Measurements from ENCODE around the gene LARP4B.

Gene LARP4B

GRCh38 chr10:767794-768193, 163.7 kb downstream of the LARP4B start:
- H3K4me1 ChIP-seq = no peaks in the 10 kb centered on the region
- peaks cover 8% of the 10 kb centered on the region for H3K9me3 ChIP-seq
- H3K27me3 ChIP-seq (ENCODE audit: low read depth) = no peaks in the 10 kb centered on the region
- no peak overlapping the region for H3K4me3 ChIP-seq
- in situ Hi-C loops (cut with MboI; ENCODE audit: low sequenced_read_pairs) = no loop called here
- H3K36me3 ChIP-seq (replicated peaks) = no peaks in the 10 kb centered on the region
- no peak for DNase-seq (ENCODE audit: low spot score in 2 of 2)

DNA sequence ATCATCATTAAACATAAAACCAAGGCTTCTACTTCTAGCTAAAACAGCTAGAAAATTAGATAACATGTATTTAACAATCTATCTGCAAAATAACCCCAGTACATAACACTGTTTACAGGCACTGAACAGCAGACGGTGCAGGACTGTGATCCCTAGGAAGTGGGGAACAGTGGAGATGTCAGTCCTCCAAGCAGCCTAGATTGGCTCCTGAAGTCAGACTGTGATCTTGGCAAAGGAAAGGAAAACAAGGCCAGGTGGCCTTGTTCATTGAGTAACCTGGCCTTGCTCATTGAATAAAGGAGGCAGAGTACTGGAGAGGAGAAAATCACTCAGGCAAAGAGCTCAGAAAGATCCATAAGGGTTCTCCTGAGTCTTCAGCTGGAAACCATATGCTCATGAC, 164.3 kb downstream of the LARP4B start:
- no peaks in the 10 kb centered on the region for H3K27me3 ChIP-seq (ENCODE audit: low read depth)
- peaks cover 8% of the 10 kb centered on the region for H3K9me3 ChIP-seq
- H3K36me3 ChIP-seq (replicated peaks) = no peaks in the 10 kb centered on the region
- no peaks in the 10 kb centered on the region for H3K4me1 ChIP-seq
- H3K4me3 ChIP-seq = no peak overlapping the region
- no peak for DNase-seq (ENCODE audit: low spot score in 2 of 2)
- in situ Hi-C loops (cut with MboI; ENCODE audit: low sequenced_read_pairs) = no loop called here

DNA sequence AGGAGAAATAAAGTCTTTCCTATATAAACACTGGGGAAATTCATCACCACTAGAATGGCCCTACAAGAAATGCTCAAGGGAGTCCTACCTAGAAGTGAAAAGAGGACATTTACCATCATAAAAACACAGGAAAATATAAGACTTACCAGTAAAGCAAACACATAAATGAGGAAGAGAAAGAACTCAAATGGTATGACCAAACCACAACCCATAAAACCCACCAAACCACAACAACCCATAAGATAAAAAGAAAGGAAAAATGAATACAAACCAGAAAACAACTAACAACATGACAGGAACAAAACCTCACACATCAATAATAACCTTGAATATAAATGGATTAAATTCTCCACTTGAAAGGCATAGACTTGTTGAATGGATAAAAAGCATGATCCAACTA, 170.1 kb downstream of the LARP4B start:
- no peak for DNase-seq (ENCODE audit: low spot score in 2 of 2)
- Histone ChIP-seq H3K4me1 (no peaks in the 10 kb centered on the region), H3K27me3 (ENCODE audit: low read depth) (0 out of 2 replicates have a peak, but pooled peaks cover under 1% of the 10 kb centered on the region), H3K9me3 (peaks cover 2% of the 10 kb centered on the region; the same call in 1 of the 2 replicates), H3K36me3 (replicated peaks) (no peaks in the 10 kb centered on the region), H3K4me3 (no peak overlapping the region)
- in situ Hi-C loops (cut with MboI; ENCODE audit: low sequenced_read_pairs) = no loop called here

GRCh38 chr10:760622-761021, 170.9 kb downstream of the LARP4B start:
- in situ Hi-C loops (cut with MboI; ENCODE audit: low sequenced_read_pairs) = no loop called here

DNA sequence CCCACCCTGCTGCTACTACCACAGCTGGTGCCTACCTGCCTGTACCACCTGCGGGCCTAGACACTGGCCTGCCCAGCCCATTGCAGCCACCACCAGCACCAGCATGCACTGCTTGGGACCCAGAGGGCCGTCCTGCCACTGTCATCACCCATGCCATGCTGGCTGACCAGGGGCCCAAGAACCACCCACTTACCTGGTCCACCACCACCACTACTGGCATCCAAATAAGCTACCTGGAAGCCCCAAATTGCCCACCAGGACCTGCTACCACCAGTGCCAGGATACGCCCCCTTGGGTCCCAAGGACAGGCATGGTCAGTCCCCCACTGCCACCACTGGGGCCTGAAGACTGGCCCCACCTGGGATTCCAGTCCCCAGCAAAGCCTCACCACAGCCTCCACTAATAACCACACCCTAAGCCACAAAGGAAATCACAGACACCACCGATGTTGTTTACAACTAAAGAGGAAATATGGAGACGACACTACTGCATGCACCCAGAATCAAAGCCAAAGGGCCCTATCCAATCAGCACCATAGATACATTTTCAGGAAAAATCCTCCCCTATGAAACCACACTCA, 171.5 kb downstream of the LARP4B start:
- Histone ChIP-seq H3K36me3 (replicated peaks) (no peaks in the 10 kb centered on the region), H3K4me3 (no peak overlapping the region), H3K27me3 (ENCODE audit: low read depth) (0 out of 2 replicates have a peak, but pooled peaks cover 2% of the 10 kb centered on the region), H3K9me3 (peaks cover 2% of the 10 kb centered on the region; the same call in 1 of the 2 replicates), H3K4me1 (no peaks in the 10 kb centered on the region)
- DNase-seq (ENCODE audit: low spot score in 2 of 2) = no peak
- in situ Hi-C loops (cut with MboI; ENCODE audit: low sequenced_read_pairs) = no loop called here

More at GRCh38 chr10:760622-761021, 170.9 kb downstream of the LARP4B start:
- H3K36me3 ChIP-seq (replicated peaks) = no peaks in the 10 kb centered on the region
- DNase-seq (ENCODE audit: low spot score in 2 of 2) = no peak
- peaks cover 2% of the 10 kb centered on the region; the same call in 1 of the 2 replicates for H3K9me3 ChIP-seq
- 0 out of 2 replicates have a peak, but pooled peaks cover 2% of the 10 kb centered on the region for H3K27me3 ChIP-seq (ENCODE audit: low read depth)
- H3K4me3 ChIP-seq = no peak overlapping the region
- H3K4me1 ChIP-seq = no peaks in the 10 kb centered on the region
